Activated T-cell treated with anti-CD3 and anti-CD28 coated beads for 48 hours (primary cell): Measurements from ENCODE around the gene SGCD.

Source experiments
- DNase-seq: peaks from one replicate; pipeline ENCODE4 v3.0.0-alpha.2; 2020; ENCODE audit warnings: low read depth

SGCD gene

DNA sequence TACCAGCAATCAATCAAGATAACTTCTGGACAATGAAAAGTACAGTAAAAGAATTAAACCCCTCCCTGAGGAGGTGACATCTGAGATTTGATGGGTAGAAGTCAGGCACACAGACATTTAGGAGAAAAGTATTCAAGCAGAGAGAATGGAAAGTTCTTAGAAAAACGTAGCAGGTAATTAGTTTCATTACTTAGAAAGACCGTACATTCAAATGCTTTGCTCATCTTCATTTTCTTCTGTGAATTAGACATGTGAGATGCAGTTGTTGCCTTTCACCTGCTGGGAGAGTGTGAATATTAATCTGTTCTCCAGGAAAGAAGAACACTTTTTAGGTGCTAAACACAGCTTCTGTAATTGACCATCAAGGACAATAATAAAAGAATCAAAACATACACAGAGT lies 451.8 kb downstream of the SGCD start:
- no peak for DNase-seq

DNA sequence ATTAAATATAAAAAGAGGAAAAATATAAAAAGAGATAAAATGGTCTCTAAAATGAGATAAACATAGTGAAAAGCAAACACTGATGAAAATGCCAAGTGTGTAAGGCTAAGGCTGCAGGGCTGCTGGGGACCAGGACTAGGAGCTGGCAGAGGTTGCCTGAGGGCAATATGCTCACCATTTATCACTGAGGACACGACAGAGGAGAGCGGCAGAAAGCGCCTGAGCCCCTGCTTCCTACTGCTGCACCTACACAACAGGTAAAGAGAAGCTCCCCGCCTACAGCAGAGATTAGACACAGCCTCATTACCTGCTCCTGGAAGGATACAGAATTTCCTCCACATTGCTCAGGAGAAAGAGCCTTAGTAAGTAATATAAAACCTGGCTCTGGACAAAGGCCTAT lies 452.5 kb downstream of the SGCD start:
- DNase-seq = no peak

DNA sequence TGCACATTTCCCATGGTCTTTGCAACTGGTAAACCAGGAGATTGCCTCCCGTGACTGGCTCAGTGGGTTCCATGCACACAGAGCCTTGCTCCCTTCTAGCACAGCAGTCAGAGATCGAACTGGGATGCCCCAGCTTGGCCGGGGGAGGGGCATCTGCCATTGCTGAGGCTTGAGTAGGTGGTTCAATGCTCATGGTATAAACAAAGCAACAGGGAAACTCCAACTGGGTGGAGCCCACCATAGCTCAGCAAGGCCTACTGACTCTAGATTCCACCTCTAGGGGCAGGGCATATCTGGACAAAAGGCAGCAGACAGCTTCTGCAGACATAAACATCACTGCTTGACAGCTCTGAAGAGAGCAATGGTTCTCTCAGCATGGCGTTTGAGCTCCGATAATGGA lies 456.1 kb downstream of the SGCD start:
- no peak for DNase-seq

DNA sequence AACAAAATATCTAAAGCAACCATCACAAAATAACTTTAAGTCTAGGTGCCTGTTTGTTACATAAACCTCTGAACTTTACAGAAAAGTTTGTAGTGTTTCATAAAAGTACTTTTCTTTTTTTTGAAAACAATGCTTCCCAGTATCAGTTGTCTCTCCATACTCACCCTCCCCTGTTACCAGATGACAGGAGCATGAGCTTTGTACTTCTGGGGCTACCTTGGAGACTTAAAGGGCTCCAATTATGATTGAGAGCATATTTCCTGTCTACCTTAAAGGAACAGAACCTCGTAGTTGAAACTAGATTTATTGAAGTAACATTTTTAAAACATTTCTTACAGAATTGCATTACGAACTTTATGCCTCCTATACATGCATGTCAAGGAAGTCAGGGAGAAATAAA lies 467.7 kb downstream of the SGCD start:
- no peak for DNase-seq

DNA sequence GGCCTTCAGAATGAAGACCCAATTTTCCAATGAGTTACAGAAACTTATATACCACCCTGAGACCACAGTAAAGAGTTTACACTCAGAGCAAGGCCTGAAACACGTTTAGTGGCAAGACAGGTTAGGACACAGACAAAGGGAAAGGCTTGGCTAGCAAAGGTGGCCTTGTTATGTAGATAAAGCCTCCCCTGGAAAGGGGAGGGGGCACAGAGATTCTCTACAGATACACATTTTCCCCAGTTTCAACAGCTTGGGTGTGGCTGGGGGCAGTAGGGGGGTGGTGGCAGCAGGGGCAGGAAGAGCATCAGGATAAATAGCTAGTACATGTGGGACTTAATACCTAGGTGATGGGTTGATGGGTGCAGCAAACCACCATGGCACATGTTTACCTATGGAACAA lies 471.2 kb downstream of the SGCD start:
- DNase-seq = no peak

DNA sequence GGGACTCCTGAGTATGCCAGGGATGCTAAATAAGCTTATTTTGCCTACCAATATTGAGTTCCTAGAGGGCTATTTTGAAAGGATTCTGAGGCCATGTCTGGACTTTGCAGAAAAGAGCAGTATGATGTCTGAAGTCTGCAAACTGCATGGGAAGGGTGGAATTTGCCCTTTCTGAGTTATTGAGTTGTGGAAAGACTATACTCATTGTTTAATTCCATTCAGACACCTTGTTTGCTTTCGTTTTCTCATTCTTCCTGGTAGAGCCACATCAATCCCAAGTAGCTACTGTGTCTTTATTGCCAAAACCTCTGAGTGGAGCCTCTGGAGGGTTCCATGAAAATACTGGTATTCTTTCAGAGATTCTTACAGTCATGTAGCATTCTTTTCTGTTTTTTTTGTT lies 472.2 kb downstream of the SGCD start:
- no peak for DNase-seq

DNA sequence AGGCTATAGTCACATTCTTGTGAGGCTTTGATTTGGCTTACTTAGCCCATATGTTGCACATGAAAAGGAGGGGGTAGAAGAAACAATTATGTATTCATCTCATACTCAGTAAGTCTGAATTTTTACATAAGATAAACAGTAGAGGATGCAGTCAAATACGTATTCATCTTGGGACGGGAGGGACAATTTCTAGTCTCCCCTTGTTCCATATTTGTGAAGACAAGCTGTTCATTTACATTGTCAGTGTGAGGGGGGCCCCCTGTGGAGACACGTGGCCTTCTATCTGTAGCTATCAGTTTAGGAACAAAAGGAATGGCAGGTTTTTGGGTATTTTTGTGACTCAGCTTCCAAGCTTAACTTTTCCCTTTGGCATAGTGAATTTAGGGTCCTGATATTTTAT lies 474.0 kb downstream of the SGCD start:
- DNase-seq = no peak

DNA sequence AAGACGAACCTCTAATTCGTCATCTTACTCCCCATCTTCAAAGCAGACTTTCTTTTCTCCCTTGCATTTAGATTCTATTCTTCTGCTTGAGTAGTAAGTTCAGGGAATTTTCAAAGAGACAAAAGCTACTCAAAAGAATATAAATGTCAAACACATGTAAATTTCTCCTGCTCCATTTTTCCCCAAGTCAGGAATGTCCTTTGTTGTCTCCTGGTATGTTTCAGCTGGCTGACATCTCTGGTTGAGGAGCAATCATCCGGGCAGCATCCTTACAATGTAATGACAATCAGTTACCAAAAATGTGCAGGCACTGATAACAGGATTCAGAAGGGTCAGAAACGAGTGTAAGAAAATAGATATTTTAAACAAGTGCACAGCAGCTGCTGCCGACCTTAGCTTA lies 475.5 kb downstream of the SGCD start:
- no peak for DNase-seq

DNA sequence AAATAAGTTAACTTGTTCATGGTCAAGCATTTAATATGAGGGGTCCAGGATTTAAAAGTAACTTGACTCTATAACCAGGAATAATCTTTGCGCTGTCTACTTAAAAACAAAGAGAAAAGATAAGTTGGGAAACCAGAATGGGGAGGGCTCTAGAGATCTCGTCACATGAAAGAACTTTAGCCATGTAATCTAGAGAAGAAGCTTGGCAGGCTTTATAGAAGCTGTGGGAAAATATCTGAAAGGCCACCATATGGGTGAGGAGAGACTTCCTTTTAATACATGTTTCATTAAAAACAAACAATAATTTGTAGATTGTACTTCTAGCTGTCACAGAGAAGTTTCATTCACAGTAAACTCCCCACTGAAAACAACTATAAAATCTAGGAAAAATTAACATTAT lies 476.4 kb downstream of the SGCD start:
- DNase-seq = no peak

DNA sequence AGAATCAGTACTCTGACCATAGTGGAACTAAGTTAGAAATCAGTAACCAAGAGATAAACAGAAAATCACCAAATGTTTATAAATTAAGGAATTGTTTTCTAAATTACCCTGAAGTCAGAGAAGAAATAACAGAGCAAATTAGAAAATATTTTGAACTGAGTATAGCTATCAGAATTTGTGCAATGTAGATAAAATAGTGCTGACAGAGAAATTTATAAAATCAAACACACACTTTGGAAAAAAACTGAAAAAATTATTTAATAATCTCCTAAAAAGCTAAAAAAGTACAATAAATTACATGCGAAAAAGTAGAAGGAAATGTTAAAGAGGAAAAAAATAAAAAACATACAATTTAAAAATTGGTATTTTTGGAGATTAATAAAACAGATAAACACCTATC lies 486.0 kb downstream of the SGCD start:
- no peak for DNase-seq

GRCh38 chr5:156815988-156816599 lies 489.1 kb downstream of the SGCD start:
- peak; percentile 1 for DNase-seq
